Brain pericyte (primary cell): ENCODE data around the gene HSD11B1L.
"Not testable (repeated sequence)": the region's sequence is repeated elsewhere in the genome, so short reads cannot be mapped to it uniquely, and the experiment has no call there.

Experiments used
- DNase-seq: peaks from one replicate; pipeline ENCODE4 v3.0.0-alpha.2; 2012; ENCODE audit warnings: low read depth, low spot score

HSD11B1L gene

GRCh38 chr19:5727453-5728050 is 46.7 kb downstream of the HSD11B1L start:
- no peak for DNase-seq

GRCh38 chr19:5733172-5733571 is 52.3 kb downstream of the HSD11B1L start:
- DNase-seq, result not testable (repeated sequence)
